Suprapubic skin (tissue), 3 donors: ENCODE measurements around the gene OR5B21.

ENCODE experiments used
- EP300 ChIP-seq: sonication (generic); formaldehyde crosslinking; IDR thresholded peaks from one replicate; pipeline ENCODE4 v1.6.1; 2017; ENCODE audit warnings: antibody characterized with exemption
- POLR2A ChIP-seq, 2 donors: fragments of 450-650 bp; IDR thresholded peaks; one replicate each; pipeline ENCODE4 v1.6.1; 2017; ENCODE audit warnings: antibody characterized with exemption in 2 of 2, mild to moderate bottlenecking in 2 of 2, moderate library complexity in 2 of 2
- TF ChIP-seq, protein P1 (sequence below), 2 donors: fragments of 200-600 bp in 1 of 2; fragments of 450-650 bp in 1 of 2; sonication (generic) in 1 of 2; IDR thresholded peaks; one replicate each; pipeline ENCODE4 v1.5.1; 2016 to 2019; ENCODE audit warnings: antibody characterized with exemption in 2 of 2, mild to moderate bottlenecking in 1 of 2, moderate library complexity in 1 of 2

DNA sequence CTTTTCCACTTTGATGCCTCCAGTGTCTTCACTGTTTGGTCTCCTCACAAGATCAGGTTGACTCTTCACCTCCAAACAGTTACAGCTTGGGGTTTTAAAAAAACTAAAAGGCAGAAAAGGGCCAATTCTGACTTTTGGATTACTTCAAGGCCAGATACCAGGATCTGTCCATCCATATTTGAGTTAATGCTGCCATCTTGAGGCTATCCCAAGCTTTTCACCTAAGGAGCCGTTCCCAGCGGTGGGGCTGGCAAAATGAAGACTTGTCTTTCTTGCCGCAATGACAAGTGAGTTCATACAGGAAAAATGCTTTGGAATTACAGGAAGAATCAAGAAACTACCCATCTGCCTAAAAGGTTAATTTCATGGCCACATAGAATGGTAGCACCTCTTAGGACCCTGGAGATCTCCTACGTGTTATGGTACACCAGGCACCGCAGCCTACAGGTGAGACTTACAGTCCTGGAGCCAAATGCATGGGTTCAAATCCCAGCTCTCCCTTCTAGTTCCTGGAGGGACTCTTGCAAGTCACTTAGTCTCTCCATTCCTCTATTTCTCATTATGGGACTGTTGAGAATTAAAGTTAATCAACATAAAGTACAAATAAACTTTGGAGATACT lies 6.0 kb upstream of the OR5B21 start:
- TF ChIP-seq POLR2A (IDR thresholded peaks at IDR 0.05) (no peak), EP300 (no peak)
- TF ChIP-seq, protein P1, sequence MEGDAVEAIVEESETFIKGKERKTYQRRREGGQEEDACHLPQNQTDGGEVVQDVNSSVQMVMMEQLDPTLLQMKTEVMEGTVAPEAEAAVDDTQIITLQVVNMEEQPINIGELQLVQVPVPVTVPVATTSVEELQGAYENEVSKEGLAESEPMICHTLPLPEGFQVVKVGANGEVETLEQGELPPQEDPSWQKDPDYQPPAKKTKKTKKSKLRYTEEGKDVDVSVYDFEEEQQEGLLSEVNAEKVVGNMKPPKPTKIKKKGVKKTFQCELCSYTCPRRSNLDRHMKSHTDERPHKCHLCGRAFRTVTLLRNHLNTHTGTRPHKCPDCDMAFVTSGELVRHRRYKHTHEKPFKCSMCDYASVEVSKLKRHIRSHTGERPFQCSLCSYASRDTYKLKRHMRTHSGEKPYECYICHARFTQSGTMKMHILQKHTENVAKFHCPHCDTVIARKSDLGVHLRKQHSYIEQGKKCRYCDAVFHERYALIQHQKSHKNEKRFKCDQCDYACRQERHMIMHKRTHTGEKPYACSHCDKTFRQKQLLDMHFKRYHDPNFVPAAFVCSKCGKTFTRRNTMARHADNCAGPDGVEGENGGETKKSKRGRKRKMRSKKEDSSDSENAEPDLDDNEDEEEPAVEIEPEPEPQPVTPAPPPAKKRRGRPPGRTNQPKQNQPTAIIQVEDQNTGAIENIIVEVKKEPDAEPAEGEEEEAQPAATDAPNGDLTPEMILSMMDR (IDR thresholded peaks at IDR 0.05): peak in 1 of 2 donors; percentile 39
